AG20443 (cell line): ENCODE results near the gene MLLT10.
A peak's percentile ranks its signal among the peaks of the same experiment; 100 is the strongest.

Experiments
- DNase-seq: peaks from one replicate; pipeline ENCODE4 v3.0.0; 2012; ENCODE audit warnings: low spot score, mixed read lengths

Gene MLLT10

DNA sequence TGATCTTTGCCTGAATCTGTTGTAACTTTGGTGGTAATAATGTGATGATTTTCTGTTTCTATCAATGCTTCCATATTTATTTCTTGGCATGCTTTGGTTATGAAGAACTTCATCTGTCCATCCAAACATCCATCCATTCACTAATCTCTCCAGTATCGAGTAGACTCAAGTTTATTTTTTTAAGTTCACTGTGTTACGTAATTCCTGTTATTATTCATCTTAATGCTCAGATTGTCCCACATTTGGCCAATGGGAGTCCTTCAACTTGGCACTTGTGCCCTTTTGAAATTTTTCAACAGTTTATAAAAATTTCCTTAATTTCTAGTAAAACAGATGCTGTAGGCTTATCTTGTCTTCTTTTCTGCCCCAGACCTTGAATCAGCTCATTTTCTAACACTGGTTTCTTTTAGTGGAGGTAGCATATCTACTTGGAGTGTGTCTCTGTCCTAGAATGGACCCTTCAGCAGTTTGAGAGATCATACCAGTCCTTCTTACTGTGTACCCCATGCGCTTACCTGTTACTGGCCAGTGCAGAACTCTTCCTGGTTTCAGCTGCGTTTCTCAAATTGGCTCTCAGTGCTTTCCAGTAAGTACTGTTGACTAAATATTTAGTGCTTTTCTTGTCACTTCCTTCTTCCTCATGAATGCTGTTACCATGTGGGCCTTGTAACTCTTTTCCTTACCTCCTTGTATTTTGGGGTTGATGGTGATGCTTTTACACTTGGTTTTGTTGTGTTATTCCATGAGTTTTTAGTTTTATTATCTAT, 100.8 kb downstream of the MLLT10 start:
- DNase-seq, result no peak

DNA sequence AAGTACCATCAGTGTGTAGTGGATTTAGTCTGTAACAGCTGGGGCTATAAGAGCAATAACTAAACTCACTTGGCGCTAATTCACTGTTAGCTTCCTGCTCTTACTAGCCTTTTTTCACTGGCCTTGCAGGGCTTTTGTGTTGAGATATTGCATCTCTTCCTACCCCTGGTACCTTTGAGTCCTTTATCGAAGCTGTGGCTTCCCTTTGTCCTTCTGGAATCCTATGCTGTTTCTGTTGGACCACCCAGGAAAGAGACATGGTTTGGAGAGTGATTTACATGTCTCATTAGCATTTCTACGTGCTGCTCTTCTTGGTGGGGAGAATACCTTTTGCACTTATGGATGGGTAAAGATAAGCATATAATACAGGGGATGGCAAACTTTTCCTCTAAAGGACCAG, 103.8 kb downstream of the MLLT10 start:
- no peak for DNase-seq

DNA sequence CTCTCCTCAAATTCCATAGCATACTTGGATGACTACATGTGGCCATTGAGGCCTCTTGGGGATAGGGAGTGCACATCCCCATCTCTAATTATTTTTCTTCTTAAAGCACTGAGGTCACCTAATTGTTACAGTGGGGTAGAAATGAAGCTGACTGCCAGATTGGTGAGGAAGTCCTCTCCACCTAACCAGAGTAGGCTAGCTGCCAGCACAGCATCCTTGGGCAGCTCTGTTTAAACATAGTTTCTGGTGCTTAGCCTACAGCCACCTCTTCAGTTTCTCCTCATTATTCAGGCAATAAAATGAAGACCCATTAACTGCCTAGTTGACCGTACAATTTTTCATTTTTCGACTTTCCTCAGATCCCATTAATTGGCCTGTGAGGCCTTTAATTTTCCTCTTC, 104.6 kb downstream of the MLLT10 start:
- no peak for DNase-seq

DNA sequence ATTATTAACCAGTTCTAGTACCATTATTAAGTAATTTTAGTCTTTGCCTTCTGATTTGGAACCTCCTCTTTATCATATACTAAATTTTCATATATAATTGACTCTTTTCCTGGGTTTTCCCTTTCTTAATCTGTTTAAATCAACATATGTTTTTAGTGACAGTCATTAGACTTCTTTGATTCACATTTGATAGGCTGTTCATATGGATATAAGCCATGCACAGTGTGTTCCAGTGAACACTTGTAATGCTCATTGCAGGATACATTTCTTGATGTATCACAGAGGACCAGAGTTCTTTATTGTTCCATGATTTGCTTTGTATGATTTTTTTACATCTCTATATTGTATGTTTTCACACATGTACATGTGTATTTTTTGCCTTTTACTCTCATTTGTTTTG, 114.0 kb downstream of the MLLT10 start:
- DNase-seq, result no peak

DNA sequence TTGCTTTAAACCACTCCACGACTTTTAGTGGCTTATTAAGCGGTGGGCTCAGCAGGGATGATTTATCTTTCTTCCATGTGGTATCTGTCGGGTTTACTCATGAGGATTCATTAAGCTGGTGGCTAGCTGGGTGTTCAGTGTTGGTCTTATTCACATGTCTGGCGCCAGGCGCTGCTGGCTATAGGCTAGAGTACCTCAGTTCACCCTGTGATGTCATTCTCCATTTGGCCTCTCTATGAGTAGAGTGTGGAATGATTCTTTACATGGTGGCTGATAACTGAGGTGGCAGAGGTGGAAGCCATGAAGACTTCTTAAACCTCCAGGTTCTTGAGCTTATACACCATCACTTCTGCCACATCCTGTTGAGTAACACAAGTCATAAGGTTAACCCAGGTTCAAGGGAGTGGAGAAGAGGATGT, 115.4 kb downstream of the MLLT10 start:
- DNase-seq, result no peak

DNA sequence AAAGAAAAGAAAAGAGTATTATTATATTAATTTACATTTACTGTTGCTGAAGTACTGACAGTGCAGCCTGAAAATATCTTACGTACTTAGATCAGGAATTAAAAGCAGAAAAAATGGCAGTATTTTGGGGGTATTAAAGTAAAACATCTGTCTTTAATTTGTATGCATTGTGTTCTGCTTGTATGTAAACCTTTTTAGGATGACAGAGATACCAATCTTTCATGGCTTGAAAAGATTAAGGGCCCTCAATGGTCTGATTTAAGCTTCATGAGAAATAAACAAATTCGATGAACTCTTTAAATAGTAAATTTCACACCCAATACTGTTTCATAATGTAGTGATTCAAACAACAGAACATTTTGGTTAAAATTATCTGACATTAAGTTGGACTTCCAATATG, 116.3 kb downstream of the MLLT10 start:
- no peak for DNase-seq

DNA sequence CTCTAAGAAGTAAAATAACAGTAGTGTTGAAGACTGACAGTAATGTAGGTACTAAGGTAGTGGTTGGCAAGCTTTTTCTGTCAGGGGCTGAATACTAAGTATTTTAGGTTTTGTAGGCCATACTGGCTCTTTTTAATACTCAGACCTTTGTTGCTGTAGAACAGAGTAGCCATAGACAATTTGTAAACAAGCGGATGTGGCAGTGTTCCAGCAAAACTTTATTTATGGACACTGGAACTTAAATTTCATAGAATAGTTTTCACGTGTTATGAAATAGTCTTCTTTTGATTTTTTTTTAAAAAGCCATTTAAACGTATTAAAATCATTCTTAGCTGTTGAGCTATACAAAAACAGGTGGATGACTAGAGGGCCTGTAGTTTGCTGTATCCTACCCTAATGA, 121.2 kb downstream of the MLLT10 start:
- DNase-seq, result no peak

DNA sequence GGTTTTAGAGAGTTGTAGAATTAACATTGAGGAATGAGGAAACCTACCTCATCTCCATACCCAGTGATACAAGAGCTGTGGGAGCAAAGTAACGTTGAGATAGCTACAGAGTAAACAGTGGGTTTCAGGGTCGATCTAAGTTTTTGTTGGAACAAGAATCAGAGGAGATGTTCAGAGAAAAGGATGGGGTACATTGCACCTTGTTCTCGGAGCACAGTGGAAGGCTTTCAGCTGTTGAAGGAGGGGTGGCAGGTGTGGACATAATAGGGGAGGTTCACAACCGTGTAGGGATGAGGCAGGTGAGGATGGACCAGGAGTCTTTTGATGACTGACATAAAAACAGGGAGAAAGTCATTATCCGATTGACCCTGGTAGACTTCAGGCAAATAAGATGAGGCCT, 121.7 kb downstream of the MLLT10 start:
- DNase-seq, result no peak

DNA sequence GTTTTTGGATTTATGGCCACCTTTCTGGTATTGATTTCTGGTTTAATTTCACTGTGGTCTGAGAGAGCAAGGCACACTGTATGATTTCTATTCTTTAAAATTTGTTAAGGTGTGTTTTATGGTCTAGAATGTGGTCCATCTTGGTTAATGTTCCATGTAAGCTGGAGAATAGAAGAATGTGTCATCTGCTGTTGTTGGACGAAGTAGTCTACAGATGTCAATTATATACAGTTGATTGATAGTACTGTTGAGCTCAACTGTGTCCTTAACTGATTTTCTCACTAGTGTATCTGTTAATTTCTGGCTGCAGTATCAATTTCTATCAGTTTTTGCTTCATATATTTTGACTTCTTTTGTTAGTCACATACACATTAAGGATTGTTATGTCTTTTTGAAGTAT, 127.1 kb downstream of the MLLT10 start:
- no peak for DNase-seq

DNA sequence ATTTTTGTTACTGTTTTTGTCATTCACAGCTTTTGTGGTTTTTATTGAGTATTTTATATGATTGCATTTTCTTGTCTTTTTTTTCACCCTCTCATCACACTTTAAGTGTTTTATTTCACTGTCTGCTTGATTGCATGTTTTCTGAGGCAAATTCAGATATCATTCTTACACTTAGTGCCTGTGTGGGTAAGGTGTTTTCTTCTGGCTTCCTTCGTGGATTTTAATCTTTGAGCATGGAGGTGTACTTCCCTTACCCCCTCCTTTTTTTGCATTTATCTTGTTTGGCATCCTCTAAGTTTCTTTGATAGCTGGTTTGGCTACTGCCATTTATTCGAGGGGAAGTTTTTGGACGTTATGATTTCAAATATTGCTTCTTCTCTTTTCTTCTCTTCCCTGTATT, 127.9 kb downstream of the MLLT10 start:
- DNase-seq, result no peak

DNA sequence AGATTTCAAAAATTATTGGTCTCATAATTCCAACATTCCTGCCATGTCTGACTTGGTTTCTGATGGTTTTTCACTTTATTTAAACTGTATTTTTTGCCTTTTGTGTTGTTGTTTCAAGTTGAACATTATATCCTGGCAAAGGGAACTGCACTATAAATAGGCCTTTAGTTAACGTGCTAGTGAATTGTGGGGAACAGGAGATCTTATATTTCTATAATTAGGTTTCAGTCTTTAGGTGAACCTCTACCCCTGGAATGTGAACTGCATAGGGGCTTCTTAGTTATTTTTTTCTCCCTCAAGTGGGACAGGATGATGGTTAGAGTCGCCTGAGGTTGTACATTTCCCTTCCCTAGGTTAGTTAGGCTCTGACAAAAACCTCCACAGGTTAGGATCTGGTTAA, 128.6 kb downstream of the MLLT10 start:
- no peak for DNase-seq

DNA sequence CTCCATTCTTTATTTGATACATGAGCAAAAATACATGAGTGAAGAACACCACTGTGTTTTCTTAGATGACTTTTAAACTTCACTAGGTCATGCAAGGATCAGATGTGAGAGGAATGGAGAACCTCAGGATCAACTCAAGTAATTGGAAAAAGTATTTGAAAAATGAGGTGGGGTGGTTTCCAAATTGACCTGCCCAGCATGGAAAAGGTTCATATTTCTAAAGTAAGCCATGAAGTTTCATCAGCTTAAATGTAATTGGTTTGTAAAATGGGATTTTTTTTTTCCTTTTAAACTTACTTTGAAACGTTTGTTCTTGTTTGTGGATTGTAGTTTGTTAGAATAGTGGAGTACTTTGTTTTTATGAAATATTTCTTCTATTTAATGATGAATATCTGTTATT, 134.8 kb downstream of the MLLT10 start:
- no peak for DNase-seq

DNA sequence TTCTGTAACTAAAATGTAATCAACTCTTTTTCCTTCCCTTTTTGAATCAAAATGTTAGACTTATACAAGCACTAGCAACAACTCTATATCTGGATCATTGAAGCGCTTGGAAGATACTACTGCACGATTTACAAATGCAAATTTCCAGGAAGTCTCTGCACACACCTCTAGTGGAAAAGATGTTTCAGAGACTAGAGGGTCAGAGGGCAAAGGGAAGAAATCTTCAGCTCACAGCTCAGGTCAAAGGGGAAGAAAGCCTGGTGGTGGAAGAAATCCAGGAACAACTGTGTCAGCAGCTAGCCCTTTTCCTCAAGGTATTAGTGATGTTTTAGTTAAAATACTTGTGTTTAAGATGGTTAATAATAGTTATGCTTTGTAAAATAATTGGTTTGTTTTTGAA, 136.4 kb downstream of the MLLT10 start:
- no peak for DNase-seq

DNA sequence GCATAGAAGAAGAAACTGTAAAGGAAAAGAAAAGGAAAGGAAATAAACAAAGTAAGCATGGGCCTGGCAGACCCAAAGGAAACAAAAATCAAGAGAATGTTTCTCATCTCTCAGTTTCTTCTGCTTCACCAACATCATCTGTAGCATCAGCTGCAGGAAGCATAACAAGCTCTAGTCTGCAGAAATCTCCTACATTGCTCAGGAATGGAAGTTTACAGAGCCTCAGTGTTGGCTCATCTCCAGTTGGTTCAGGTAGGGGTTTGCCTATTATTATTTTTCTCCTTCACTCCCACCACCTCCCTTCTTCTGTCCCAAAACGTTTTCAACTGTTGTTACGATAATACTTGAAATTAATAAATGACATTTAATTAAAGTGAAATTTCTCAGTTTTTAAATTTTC, 139.6 kb downstream of the MLLT10 start:
- no peak for DNase-seq

DNA sequence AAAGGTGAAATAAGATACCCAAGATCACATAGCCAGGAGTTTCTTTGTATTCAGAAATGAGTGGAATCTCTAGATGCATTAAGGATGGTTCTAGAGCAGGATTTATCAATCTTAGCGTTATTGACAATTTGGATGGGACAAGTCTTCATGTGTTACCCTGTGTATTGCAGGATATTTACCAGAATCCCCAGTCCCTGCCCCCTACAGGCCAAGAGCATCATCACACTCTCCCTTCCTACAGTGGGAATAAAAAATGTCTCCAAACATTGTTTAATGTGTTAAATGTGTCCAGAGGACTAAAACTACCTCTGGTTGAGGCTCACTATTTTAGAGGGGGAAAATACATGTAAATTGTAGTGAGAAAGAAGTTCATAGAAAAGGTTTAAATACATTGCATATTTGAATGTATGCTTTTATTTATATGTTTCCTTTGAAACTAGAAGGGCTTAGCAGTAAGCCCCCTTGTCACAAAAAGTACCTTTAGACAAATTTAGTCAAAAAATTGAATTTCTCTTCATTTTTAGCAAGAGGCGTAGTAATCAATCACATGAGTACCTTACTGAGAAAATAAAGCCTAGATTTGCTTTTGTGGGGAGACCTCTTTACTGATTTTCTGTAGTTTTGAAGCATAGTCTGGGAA, 141.2 kb downstream of the MLLT10 start:
- peak; percentile 48 for DNase-seq

DNA sequence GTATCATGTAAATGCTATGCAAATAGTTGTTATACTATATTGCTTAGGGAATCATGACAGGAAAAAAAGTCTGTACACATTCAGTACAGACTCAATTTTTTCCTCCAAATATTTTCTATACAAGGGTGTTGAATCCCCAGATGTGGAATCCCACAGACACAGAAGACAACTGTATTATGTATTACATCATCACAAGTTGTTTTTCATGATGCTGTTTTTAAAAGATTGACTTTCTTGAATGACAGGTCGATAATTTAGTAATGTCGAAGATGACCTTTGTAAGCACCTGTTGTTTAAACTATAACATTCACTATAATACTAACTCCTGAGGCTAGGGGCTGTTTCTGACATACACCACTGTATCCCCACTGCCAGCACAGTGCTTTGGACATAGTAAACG, 143.5 kb downstream of the MLLT10 start:
- no peak for DNase-seq

DNA sequence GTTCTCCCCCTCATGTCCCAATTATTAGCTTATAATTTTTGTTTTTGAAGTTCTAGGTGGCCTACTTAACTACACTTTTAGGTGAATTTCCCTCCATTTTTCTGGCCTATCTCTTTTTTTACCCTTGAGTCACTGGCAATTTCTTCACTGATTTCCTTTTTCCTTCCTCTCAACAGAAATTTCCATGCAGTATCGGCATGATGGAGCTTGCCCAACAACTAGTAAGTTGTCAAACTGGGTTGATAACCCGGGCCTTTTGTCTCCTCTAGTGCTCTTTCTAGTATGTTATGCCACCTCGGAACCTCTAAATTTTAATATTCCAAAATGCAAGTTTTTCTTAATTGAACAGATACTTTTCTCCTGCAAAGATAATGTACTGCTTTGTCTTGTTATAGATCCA, 147.1 kb downstream of the MLLT10 start:
- DNase-seq, result no peak

DNA sequence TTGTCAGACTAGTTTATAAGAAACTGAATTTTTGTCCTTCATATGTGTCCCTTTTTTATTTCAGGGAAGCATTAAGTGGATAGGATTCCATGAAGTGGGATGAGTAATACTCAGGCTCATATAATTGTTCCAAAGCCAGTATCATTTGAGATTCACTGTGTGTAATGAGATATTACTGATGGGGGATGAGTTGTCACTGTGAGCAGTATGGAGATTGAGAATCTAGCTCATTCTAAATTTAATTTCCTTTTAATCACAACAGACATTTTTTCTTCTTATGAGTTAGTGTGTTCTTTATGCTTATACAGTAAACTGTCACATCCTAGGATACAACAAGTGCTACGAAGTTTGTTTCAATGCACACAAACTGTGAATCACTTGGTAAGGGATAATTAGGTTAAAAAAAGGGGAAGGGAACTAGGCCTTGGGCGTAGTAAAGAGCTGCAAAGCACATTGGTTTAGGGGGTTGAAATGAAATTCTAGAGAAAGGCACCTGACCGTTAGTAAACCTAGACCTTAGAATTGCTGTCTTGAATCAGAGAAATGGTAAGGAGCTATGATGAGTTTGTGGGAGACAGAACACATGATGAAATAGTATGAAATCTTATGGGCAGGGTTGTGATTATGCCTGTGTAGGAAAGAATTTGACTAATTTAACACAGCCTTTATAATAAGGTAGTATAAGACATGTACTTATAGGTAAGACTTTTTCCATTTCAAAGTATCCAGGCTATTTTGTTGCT, 153.4 kb downstream of the MLLT10 start:
- DNase-seq, result peak; percentile 16

DNA sequence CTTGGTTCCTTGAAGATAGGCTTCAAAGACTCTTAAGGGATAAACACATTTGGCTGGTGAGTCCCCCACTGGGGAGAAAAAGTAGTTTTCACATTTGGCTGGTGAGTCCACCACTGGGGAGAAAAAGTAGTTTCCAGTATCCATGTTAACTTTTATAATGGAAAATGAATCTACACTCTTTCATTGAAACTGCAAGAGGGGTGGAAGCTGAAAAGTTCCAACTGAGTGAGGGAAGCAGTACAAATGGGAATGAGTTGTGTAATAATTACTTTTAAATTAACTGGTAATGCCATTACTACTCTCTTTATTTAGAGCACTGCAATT, 153.9 kb downstream of the MLLT10 start:
- no peak for DNase-seq

DNA sequence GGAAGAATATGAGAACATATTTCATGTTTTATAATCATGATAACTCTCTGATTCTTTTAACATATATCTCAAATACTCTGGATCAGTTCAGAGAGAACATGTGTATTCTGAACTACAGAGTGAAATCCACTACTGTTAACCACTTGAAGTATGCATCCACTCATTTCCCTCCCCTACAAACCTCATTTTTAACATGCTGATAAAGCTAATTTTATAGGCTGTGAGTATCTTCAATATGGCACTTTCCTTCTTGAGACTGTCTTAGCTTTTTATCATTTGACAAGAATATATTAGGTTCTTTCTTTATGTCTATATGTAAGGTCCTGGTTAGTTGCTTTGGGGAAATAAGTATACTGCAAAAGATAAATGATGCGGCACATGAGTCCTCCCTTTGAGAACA, 154.8 kb downstream of the MLLT10 start:
- DNase-seq, result no peak

DNA sequence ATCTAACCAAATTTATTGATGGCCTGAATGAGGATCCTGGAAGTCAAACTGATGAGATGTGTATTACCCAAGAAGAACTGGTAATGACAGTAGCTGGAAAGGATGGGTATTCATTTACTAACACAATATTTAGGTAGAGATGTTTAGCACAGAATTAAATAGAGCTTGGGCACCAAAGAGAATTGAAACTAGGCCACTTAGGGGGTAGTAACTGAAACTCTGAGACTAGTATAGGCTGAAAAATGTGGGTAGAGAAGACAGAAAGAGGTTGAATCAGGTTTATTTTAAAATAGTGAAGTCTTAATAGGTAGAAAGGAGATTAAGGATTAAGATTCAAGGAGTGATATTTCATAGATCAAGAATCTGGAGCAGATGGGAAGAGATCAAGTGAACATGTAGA, 155.8 kb downstream of the MLLT10 start:
- no peak for DNase-seq

DNA sequence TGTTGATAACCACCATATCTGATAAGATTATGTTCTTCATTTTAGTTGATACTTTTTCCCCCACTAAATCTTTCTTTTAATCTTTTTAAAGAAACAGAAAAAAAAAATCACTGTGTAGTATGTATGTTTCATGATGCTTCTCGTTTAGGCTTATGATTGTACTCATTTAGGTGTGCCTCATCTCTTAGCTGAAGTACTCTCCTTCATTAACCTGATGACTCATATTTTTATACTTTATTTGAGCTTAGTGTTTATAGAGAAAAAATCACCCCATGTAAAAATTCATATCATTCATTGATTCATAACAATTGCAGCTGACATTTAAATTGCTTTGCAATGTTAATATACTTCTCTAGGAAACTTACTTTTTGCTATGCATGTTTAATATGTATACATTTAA, 158.9 kb downstream of the MLLT10 start:
- no peak for DNase-seq

DNA sequence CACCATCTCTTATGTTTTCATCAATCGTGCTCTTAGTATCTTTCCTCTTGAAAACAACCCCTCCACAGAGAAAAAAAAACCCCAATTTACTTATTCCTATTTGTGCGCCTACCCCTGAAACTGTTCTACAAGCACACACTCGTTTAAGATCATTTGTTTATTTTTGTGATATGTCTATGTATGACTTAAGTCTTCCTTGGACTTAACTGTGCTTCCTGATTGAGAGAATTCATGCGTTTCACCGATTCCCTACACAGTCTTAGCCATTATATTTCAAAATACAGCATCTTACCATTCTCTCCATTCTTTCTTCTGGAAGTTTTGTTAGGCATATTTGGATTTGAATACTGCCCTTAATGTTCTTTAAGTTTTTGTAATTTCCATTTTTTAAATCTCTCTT, 159.4 kb downstream of the MLLT10 start:
- no peak for DNase-seq

DNA sequence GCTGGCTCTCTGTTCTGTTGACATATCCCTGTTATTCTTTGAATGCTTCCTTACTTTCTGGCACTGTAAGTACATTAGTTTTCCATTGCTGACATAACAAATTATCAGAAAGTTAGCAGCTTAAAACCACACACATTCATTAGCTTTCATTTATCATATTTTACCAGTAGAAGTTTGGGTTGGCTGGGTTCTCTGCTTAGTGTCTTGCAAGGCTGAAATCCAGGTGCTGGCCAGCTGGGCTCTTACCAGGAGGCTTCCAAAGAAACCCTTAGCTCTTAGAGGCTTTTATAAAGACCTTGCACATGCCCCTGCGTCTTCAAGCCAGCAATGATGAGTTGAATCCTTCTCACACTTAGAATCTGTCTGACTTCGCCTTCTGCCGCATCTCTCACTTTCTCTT, 160.6 kb downstream of the MLLT10 start:
- DNase-seq, result no peak
